Neural crest cell (in vitro differentiated cells): ENCODE data around the gene THOC7. TPM values are rescaled to one million over a fixed set of nuclear protein-coding genes. Genes with fewer than 3 reads are reported as not detected.

ENCODE experiments used
- DNase-seq: peaks from one replicate; pipeline ENCODE4 v3.0.0; 2021; ENCODE audit warnings: low read depth, mixed read lengths, low spot score
- H3K27ac Mint-ChIP-seq: one replicate; pipeline ENCODE4 v1.8.0; 2021; ENCODE audit warnings: mild to moderate bottlenecking, mixed read lengths; ENCODE audit not compliant: unreplicated experiment
- H3K27me3 Mint-ChIP-seq: 2 replicates; pipeline ENCODE4 v1.8.0; 2021; ENCODE audit warnings: low read depth, mild to moderate bottlenecking, mixed read lengths
- H3K36me3 Mint-ChIP-seq: 2 replicates; pipeline ENCODE4 v1.8.0; 2021; ENCODE audit warnings: low read depth, mild to moderate bottlenecking, mixed read lengths
- H3K4me1 Mint-ChIP-seq: 2 replicates; pipeline ENCODE4 v1.8.0; 2021; ENCODE audit warnings: mixed read lengths
- H3K4me3 Mint-ChIP-seq: one replicate; pipeline ENCODE4 v1.8.0; 2021; ENCODE audit warnings: mild to moderate bottlenecking, mixed read lengths
- H3K9me3 Mint-ChIP-seq: 2 replicates; pipeline ENCODE4 v1.8.0; 2021; ENCODE audit warnings: mixed read lengths
- total RNA-seq: library from RNA; stranded (reverse); gene quantifications from 2 replicates; pipeline ENCODE4 v1.2.1, GENCODE V29; 2021
- TF ChIP-seq, protein P1 (sequence below): fragments of 200-600 bp; sonication (generic); conservative IDR thresholded peaks from 2 replicates; pipeline ENCODE4 v1.5.0; 2021; ENCODE audit warnings: antibody characterized with exemption, mild to moderate bottlenecking

THOC7 gene
- total RNA-seq, 1 donor from 2014 or later = 59.2 TPM

DNA sequence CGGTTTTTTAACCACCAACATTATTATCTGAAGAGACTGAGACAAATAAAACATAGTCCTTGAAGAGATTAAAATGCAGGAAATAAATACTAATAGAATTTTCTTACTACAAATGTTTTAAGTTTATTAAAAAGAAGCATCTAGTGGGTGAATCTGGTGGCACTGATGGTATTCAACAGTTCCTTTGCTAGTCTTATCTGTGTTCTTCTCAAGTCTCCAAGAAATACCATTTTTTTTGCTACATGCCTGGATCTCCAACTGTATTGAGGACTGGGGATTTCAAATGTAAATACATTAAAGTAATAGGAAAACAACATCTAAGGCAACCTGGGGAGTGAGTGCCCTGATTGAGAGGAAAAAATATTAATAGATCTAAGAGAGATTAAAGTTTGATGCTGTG lies 21.9 kb downstream of the THOC7 start:
- Mint-ChIP-seq H3K9me3 (no peaks in the 10 kb centered on the region), H3K4me1 (peaks cover 6% of the 10 kb centered on the region), H3K36me3 (peaks cover 2% of the 10 kb centered on the region), H3K4me3 (no peak overlapping the region), H3K27ac (no peak overlapping the region), H3K27me3 (no peaks in the 10 kb centered on the region)
- no peak for DNase-seq
- TF ChIP-seq, protein P1, sequence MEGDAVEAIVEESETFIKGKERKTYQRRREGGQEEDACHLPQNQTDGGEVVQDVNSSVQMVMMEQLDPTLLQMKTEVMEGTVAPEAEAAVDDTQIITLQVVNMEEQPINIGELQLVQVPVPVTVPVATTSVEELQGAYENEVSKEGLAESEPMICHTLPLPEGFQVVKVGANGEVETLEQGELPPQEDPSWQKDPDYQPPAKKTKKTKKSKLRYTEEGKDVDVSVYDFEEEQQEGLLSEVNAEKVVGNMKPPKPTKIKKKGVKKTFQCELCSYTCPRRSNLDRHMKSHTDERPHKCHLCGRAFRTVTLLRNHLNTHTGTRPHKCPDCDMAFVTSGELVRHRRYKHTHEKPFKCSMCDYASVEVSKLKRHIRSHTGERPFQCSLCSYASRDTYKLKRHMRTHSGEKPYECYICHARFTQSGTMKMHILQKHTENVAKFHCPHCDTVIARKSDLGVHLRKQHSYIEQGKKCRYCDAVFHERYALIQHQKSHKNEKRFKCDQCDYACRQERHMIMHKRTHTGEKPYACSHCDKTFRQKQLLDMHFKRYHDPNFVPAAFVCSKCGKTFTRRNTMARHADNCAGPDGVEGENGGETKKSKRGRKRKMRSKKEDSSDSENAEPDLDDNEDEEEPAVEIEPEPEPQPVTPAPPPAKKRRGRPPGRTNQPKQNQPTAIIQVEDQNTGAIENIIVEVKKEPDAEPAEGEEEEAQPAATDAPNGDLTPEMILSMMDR = no peak

DNA sequence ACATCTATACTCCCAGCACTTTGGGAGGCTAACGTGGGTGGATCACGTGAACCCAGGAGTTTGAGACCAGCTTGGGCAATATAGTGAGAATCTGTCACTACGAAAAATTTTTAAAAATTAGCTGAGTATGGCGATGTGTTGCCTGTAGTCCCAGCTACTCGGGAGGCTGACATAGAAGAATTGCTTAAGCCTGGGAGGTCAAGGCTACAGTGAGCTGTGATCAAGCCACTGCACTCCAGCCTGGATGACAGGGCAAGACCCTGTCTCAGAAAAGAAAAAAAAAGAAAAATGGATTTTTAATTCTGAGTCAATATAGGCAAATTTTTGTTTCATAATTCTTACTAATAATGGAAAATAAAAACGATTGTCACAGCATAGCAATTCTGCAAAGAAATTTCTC lies 31.2 kb downstream of the THOC7 start:
- H3K27me3 Mint-ChIP-seq = no peaks in the 10 kb centered on the region
- TF ChIP-seq, protein P1 = no peak
- no peak overlapping the region for H3K4me3 Mint-ChIP-seq
- H3K4me1 Mint-ChIP-seq = no peaks in the 10 kb centered on the region
- no peak for DNase-seq
- H3K9me3 Mint-ChIP-seq = no peaks in the 10 kb centered on the region
- no peak overlapping the region for H3K27ac Mint-ChIP-seq
- peaks cover 17% of the 10 kb centered on the region for H3K36me3 Mint-ChIP-seq

DNA sequence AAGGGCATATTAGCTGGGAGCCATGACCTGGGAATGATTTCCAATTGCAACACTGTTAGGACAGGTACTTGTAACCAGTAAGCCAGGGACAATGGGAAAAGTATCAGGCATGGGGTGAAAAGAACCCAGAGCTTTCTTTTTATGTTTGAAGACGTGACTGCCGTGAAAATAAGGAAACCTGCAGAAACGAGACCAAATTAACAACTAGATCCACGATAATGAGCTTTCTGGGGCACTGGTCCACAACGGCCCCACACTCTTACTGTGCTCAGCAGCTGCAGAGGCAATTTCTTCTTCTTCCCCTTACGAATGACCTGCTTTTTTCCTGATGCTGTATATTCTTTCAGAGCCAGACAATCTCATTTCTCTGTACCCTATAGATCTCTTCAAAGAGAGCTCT lies 33.1 kb downstream of the THOC7 start:
- H3K27me3 Mint-ChIP-seq = no peaks in the 10 kb centered on the region
- H3K4me1 Mint-ChIP-seq = no peaks in the 10 kb centered on the region
- H3K36me3 Mint-ChIP-seq = peaks cover 20% of the 10 kb centered on the region
- DNase-seq = no peak
- TF ChIP-seq, protein P1 = no peak
- H3K9me3 Mint-ChIP-seq = no peaks in the 10 kb centered on the region
- H3K27ac Mint-ChIP-seq = no peak overlapping the region
- H3K4me3 Mint-ChIP-seq = no peak overlapping the region

DNA sequence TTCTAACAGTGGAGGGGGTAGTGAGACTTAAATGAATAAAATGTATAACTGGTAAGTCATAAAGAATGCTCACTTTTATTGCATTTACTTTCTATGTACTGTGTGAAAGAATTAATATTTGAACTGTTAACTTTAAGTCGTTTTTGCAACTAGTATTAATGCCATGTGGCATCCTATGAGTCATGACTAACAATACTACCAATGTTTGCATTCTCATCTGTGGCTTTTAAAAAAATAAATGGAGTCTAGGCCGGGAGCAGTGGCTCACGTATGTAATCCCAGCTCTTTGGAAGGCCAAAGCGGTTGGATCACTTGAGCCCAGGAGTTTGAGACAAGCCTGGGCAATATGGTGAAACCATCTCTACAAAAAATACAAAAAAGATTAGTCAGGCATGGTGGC lies 39.3 kb downstream of the THOC7 start:
- Mint-ChIP-seq H3K27ac (no peak overlapping the region), H3K4me3 (no peak overlapping the region), H3K4me1 (no peaks in the 10 kb centered on the region), H3K36me3 (peaks cover 7% of the 10 kb centered on the region), H3K9me3 (no peaks in the 10 kb centered on the region), H3K27me3 (no peaks in the 10 kb centered on the region)
- TF ChIP-seq, protein P1 = no peak
- no peak for DNase-seq

DNA sequence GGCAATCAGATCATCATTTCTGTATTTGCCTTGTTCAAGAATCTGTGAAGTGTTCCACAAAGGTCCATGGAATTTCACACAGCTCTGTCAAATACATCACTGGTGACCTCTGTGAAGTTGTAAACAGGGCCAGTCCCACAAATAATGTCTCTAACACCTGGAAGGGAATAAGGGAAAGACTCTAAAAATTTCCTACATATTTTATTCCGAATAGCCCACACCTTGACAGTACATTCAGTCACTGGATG lies 44.5 kb downstream of the THOC7 start, which contains the start of gene C3orf49:
TSS of gene C3orf49 (plus strand) at position 149 of the 248 bp plus-strand sequence. CDS start 173 bp downstream, outside the sequence.
- H3K27ac Mint-ChIP-seq = no peak within 1 kb of the TSS
- peaks cover 3% of the 10 kb centered on the region for H3K36me3 Mint-ChIP-seq
- peaks cover 3% of the 10 kb centered on the region for H3K27me3 Mint-ChIP-seq
- DNase-seq = no peak
- H3K4me1 Mint-ChIP-seq = peaks cover 15% of the 10 kb centered on the region
- no peak within 1 kb of the TSS for H3K4me3 Mint-ChIP-seq
- TF ChIP-seq, protein P1 = no peak
- no peaks in the 10 kb centered on the region for H3K9me3 Mint-ChIP-seq
